GM23338 (cell line): ENCODE measurements around the gene AATF.

ENCODE experiments used
- CREB1 ChIP-seq: fragments of 250-450 bp; sonication (Bioruptor Pico); IDR thresholded peaks from 2 replicates; pipeline ENCODE4 v1.5.0; 2020; ENCODE audit warnings: low read depth, mild to moderate bottlenecking, moderate library complexity
- CTCF ChIP-seq, 2 experiments: fragments of 200-600 bp in 1 of 2; sonication (generic) in 1 of 2; conservative IDR thresholded peaks; 2 replicates each; pipeline versions ENCODE4 v1.5.1 to v1.6.1; 2016 to 2017; ENCODE audit warnings: antibody characterized with exemption in 2 of 2, low read depth in 2 of 2, mild to moderate bottlenecking in 2 of 2, moderate library complexity in 1 of 2
- EZH2 ChIP-seq: fragments of 200-600 bp; sonication (generic); IDR thresholded peaks from one replicate; pipeline ENCODE4 v1.8.0; 2017; ENCODE audit warnings: antibody characterized with exemption, mild to moderate bottlenecking, low read depth; ENCODE audit not compliant: unreplicated experiment
- POLR2AphosphoS5 ChIP-seq: IDR thresholded peaks from 2 replicates; pipeline ENCODE4 v1.6.1; 2016; ENCODE audit warnings: antibody characterized with exemption, low read depth
- STAT1 ChIP-seq: IDR thresholded peaks from one replicate; pipeline ENCODE4 v1.6.1; 2016; ENCODE audit warnings: antibody characterized with exemption; ENCODE audit not compliant: unreplicated experiment
- ZNF462 ChIP-seq: fragments of 250-450 bp; sonication (Bioruptor Pico); IDR thresholded peaks from 2 replicates; pipeline ENCODE4 v1.5.0; 2020; ENCODE audit warnings: mild to moderate bottlenecking, moderate library complexity

- TF ChIP-seq CTCF (conservative IDR thresholded peaks at IDR 0.05; ENCODE audit: low read depth in 2 of 2) (no peak), EZH2 (no peak), ZNF462 (CRISPR knock-in tag) (no peak), CREB1 (no peak), POLR2AphosphoS5 (no peak), STAT1 (no peak)
These were observed 70.5 kb downstream of the AATF start for GRCh38 chr17:37019117-37019740.
